Measurements from ENCODE around the gene HAND2. TPM values are rescaled to one million over a fixed set of nuclear protein-coding genes. Genes with fewer than 3 reads are reported as not detected.
A peak's percentile ranks its signal among the peaks of the same experiment; 100 is the strongest.

Gene HAND2
- 14.7 TPM for polyA plus RNA-seq (2013, experiment 1 of 2; ENCODE audit: insufficient read length)
- polyA plus RNA-seq (2013, experiment 2 of 2; ENCODE audit: insufficient read length), result 13.2 TPM

GRCh38 chr4:173529477-173530325 lies at the start of gene HAND2:
Gene HAND2 (minus strand): TSS chr4:173530229. CDS start chr4:173529289, 940 bp downstream.
- peak; percentile 87 for DNase-seq

DNA sequence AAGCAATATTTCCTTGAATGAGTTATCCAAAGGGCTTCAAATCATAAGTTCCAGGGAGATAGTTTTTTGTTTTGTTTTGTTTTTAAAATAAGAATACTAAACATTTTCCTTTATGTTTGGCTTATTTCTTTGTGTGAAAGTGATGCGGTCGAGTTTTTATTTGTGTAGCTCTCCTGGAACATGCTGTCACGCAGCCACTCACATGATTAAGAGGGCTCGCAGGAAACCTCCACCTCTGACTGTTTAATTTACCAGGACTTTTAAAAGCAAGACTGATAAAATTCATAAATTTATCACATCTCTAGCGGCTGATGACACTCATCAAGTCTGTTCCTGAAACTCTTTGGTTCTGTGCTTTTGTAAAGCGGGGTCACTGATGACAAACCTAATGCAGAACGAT lies 48.9 kb upstream of the HAND2 start:
- no peak for DNase-seq

- DNase-seq, result no peak
These were observed 47.9 kb upstream of the HAND2 start for GRCh38 chr4:173577963-173578362.

DNA sequence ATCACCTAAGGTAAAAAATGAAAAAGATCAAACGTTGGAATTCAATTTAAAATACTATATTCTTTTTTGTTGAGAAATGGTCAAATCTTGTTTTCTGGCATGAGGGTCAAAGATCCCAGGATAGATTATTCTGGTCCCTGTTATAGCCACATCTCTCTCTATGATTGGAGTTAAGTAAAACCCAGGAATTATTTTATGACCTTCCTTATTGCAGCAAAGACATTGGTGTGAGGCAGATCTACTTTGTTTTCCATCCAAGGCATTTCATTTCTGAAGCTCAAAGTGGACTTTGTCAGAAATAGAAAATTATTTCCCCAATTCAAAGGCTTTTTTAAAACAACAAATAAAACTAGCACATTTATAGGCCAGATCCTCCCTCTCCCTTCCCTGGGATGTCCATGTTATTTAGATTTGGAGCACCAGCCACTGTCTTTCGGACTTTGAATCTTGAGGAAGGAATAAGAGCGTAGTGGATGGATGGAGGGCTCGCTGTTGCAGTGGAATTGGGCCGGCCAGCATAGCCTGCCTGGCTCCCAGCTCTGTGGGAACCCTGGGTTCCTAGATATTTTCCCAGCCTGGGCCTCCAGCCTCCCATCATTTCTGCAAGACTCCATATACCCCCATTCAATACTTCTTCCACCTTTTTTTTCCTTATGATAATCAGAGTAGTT lies 45.6 kb upstream of the HAND2 start:
- no peak for DNase-seq

DNA sequence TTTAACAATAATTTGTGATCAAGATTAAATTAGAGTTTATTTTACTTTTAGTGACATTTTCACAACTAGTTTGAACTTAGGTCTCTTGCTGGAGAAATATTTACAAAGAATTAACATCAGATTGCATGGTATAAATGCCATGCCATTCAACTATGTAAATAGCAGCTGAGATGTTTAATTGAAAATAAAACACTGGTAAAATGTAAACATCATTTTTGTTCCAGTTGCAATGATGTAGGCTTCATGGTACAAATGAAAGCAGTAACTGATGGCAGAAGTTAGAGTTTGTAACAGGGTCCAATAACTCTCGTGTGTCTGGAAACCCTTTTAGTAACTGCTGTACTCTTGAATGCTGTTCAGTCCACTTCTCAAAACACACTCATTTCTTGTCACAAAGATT lies 43.7 kb upstream of the HAND2 start:
- no peak for DNase-seq

GRCh38 chr4:173573286-173573685 lies 43.3 kb upstream of the HAND2 start:
- no peak for DNase-seq

DNA sequence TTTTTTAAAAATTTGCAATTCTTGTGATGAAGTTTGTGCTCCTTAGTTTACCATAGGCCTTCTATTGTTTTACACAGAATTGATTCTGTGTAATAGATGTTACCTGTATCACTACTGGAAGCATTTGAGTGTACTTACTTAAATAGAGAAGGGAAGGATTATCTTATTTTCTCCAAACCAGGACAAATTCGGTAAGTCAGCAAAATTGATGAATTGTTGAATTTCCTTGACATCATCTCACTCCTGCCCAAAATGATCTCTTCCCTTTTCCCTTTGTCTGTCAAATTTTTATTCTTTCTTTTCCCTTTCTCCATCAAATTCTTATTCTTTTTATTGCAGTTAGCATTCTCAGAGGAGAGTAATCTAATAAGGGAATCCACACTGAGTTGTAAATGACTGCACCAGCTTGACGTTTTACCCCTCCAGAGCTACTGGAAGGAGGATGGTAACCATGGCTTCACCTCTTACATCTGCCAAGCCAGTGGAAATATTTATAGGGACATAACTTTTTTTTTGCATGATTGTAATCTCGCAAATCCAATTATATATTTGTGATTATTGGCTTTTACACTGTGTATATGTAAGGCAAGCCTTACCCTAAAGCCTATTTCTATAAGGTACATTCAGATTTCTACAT lies 42.6 kb upstream of the HAND2 start:
- DNase-seq, result no peak

DNA sequence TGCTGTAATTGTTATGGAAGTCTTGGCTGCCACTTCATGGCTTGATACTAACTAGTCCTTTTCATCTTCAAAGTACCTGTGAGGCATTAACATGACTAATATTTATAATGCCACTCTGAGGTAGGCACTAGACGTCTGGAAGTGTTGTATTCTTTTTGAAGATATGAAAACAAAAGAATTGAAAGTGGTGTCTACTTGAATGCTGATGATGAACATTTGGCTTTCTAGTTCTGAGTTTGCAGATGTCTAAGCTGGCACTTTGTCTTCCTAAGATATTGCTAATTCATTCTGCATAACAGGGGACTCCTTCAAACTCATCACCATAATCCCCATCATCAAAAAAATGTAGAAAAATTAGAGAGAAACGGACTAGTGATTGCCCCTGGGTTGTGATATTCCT lies 41.6 kb upstream of the HAND2 start:
- no peak for DNase-seq

DNA sequence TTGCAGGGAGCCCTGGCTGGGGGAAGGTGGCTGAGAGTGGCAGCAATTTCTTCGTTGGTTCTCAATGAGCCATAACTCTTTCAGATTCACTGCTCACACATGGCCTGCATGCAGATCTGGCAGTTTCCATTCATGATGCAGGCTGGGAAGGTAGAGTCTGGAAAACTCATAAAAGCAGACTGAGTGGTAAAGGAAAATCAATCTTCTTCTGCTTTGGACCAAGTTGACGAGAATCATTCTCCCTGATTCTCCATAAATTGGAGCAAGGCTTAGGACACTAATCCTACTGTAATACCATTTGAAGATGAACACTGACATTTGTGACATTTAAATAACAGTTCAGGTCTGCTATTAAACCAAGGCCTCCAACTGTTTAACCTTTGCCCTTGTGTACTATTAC lies 35.3 kb upstream of the HAND2 start:
- DNase-seq, result no peak

GRCh38 chr4:173564461-173564860 lies 34.4 kb upstream of the HAND2 start:
- DNase-seq, result no peak

- DNase-seq, result no peak
These were observed 30.9 kb upstream of the HAND2 start for GRCh38 chr4:173560896-173561295.

DNA sequence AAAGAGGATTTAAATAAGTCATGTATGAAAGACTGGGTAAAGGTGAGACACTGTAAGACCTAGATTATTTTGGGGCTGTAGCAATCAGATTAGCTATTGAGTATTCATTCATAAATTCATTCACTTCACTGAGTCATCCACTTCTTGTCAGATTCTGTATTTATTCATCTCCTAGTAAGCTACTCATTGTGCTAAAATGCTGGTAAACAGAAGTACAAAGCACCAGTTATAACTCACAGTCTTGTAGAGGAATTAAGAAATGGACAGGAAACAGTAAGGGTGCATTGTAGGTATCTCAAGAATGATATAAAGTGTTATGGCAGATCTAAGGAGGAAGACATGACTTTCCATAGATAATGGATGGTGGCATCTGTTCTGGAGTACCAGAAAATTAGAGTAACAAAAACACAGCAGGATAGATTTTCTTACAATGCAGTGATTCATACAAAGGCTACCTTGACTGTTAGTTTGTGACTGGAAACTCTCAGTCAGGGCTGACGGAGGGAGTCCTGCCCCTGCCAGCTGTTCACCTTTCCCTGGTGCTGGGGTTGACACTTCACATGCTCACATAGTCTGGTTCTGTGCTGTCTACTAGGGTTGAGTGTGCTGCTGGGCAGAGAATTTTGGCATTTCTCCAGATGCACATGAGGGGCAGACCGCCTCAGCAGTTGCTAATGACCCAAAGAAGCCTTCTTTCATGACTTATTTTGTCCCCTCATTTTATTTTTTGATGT lies 26.5 kb upstream of the HAND2 start:
- no peak for DNase-seq

- no peak for DNase-seq
These were observed 17.9 kb upstream of the HAND2 start for GRCh38 chr4:173547889-173548288.

DNA sequence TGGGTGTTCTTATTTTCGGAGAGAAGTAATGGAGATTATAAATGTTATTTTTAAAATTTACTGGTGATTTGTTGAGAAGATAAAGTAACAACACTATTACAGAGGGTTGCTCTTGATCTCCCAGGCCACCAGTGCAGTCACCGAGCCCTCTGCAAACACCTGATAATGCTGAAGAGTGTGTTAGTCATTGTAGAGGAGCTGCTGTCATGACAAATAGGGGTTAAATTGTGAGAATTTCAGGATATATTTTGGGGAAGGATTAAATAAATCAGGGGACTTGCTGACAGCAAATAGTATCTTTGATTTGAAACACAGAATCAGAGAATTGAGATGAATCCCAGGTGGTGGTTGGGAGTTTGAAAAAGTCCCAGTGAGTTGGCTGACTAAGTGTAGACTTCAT lies 16.7 kb upstream of the HAND2 start:
- no peak for DNase-seq

GRCh38 chr4:173545440-173545839 lies 15.4 kb upstream of the HAND2 start:
- no peak for DNase-seq

GRCh38 chr4:173543266-173543665 lies 13.2 kb upstream of the HAND2 start:
- no peak for DNase-seq

DNA sequence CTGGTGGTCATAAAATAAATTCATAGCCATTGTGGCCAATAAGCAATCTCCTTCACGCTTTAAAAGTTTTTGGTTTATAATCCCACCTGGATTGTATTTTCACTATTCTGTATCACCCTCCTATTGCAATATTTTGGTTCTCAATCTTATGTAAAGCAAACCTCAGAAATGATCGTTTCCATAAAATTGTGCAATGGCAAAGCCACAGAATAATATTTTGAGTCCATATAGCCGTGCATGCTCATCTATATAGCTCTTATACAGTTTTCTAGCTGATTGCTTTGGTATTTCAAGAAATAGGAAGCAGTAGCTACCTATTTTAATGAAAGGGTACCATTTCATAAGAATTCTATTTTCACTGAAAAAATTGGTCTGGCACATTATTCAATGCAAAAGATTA lies 10.0 kb upstream of the HAND2 start:
- DNase-seq, result no peak

DNA sequence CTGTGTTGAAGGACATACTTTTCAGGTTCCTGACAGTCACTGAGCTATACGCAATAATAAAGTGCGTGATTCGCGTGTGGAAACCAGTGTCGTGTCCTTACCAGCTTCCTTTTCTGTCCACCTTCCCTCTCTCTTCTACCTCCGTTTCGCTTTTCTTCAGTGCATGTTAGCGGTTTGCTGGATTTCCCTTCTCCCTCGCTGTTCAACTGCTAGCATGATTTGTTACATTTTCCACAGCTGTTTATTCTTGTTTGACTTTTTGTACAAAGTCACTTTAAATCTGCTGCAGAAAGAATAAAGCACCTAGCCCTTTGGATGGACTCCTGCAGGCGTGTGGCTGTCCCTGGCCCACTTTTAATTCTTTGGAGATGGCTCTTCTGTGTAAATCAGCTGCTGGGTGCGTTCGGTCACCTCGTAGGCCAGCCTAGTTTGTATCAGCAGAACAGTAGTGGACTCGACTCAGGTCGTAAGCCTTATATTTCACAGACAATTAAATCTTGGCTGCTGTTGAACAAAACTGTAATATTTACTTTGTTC lies 8.9 kb upstream of the HAND2 start:
- DNase-seq, result no peak

- no peak for DNase-seq
These were observed 8.3 kb upstream of the HAND2 start for GRCh38 chr4:173538148-173538908.

GRCh38 chr4:173537613-173538147 lies 7.7 kb upstream of the HAND2 start:
- no peak for DNase-seq

DNA sequence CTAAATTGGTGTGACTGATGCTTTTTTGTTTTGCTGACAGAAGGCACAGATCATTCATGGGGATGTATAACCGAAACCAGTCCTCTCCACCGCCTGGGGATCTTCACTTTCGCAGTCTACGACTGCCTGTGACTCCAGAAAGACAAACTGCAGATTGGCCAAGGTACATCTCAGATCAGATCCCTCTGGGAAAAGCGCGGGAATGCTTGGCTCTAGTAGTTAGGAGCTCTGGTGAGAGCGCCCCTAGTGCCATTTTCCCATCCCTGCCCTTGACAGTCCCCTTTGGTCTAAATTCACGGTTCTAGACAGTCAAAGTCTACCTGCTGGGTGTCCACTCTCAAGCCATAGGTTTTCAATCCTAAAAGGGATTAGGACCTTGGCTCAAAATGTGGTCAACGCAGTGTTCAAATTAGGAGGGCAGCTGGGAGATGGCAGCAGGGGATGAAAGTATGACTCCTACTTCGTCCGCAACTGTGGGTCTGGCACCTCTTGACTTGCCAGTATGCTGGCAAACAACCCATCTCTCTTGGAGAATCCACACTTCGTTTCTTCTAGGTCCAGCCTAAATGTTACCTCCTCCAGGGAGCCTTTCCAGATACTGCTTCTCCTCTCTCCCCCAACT lies 6.9 kb upstream of the HAND2 start:
- no peak for DNase-seq

Measured in fibroblast of skin of abdomen (primary cell).